IMR-90 (cell line): ENCODE measurements around the gene PABPN1. TPM values are rescaled to one million over a fixed set of nuclear protein-coding genes. Genes with fewer than 3 reads are reported as not detected.

Source experiments
- ATAC-seq: fragments of 200-7000 bp; cut with Tn5 transposase; 2 replicates; pipeline ENCODE4 v1.9.1; 2020; ENCODE audit warnings: low read depth, mild to moderate bottlenecking, moderate library complexity
- BruUV-seq: library from RNA; stranded (reverse); fragments of 400-500 nt; replicated peaks from 2 replicates; lab custom pipeline; 2021; lab: Mats Ljungman, UMichigan
- CTCF ChIA-PET: fragments of 300-600 bp; formaldehyde crosslinking; extraction: SDS; loops from one replicate; lab custom pipeline; 2021; ENCODE audit warnings: antibody characterized with exemption; lab: Yijun Ruan, JAX
- POLR2A ChIA-PET: fragments of 300-600 bp; sonication (Branson Sonifier 250); formaldehyde crosslinking; loops from one replicate; lab custom pipeline; 2022; ENCODE audit warnings: antibody characterized with exemption; ENCODE audit not compliant: unreplicated experiment; lab: Charles Lee
- DNase-seq: peaks from one replicate; pipeline ENCODE4 v3.0.0; 2013
- H2AFZ ChIP-seq: replicated peaks from 2 replicates; pipeline ENCODE3; 2013; ENCODE audit warnings: low read length, mild to moderate bottlenecking; ENCODE audit not compliant: poor library complexity
- H2AK5ac ChIP-seq: 2 replicates; pipeline ENCODE4 v1.6.1; 2013; ENCODE audit warnings: low read depth, low read length, inconsistent platforms
- H2AK9ac ChIP-seq: replicated peaks from 2 replicates; pipeline ENCODE3; 2013; ENCODE audit warnings: mild to moderate bottlenecking, low read depth, low read length, moderate library complexity; ENCODE audit not compliant: poor library complexity
- H2BK120ac ChIP-seq: 2 replicates; pipeline ENCODE4 v1.6.1; 2013; ENCODE audit warnings: low read depth, low read length, inconsistent platforms
- H2BK15ac ChIP-seq: 3 replicates; pipeline ENCODE4 v1.6.1; 2013; ENCODE audit warnings: low read depth, low read length, inconsistent platforms
- H2BK20ac ChIP-seq: 2 replicates; pipeline ENCODE4 v1.6.1; 2013; ENCODE audit warnings: low read depth, mild to moderate bottlenecking, inconsistent platforms, low read length, moderate library complexity
- H2BK5ac ChIP-seq: 2 replicates; pipeline ENCODE4 v1.6.1; 2013; ENCODE audit warnings: mild to moderate bottlenecking, low read depth, low read length, inconsistent platforms; ENCODE audit not compliant: poor library complexity, severe bottlenecking
- H3K14ac ChIP-seq: replicated peaks from 2 replicates; pipeline ENCODE4 v1.6.1; 2013; ENCODE audit warnings: low read depth, low read length, inconsistent platforms
- H3K18ac ChIP-seq: 2 replicates; pipeline ENCODE4 v1.6.1; 2013; ENCODE audit warnings: low read depth, low read length, control low read depth
- H3K23ac ChIP-seq: 2 replicates; pipeline ENCODE4 v1.6.1; 2013; ENCODE audit warnings: low read depth, low read length, inconsistent platforms
- H3K27ac ChIP-seq: 2 replicates; pipeline ENCODE4 v1.5.1; 2013; ENCODE audit warnings: mild to moderate bottlenecking, control low read depth, low read length; ENCODE audit not compliant: insufficient read depth
- H3K27me3 ChIP-seq: 2 replicates; pipeline ENCODE4 v1.6.1; 2013; ENCODE audit warnings: low read length; ENCODE audit not compliant: control insufficient read depth, insufficient read depth
- H3K36me3 ChIP-seq: 2 replicates; pipeline ENCODE4 v1.6.1; 2013; ENCODE audit warnings: low read length, mixed read lengths; ENCODE audit not compliant: control insufficient read depth, insufficient read depth
- H3K4ac ChIP-seq: 2 replicates; pipeline ENCODE4 v1.6.1; 2013; ENCODE audit warnings: low read depth, low read length, inconsistent platforms
- H3K4me1 ChIP-seq: 2 replicates; pipeline ENCODE4 v1.6.1; 2013; ENCODE audit warnings: low read length, mixed read lengths; ENCODE audit not compliant: control insufficient read depth, insufficient read depth
- H3K4me2 ChIP-seq: 2 replicates; pipeline ENCODE4 v1.6.1; 2013; ENCODE audit warnings: low read depth, mild to moderate bottlenecking, control low read depth, low read length, moderate library complexity
- H3K4me3 ChIP-seq: 2 replicates; pipeline ENCODE4 v1.5.1; 2013; ENCODE audit warnings: low read depth, mild to moderate bottlenecking, control low read depth, low read length, moderate library complexity; ENCODE audit not compliant: insufficient read depth
- H3K56ac ChIP-seq: 2 replicates; pipeline ENCODE4 v1.6.1; 2013; ENCODE audit warnings: low read length, inconsistent platforms; ENCODE audit not compliant: insufficient read depth; ENCODE audit errors: extremely low read depth
- H3K79me1 ChIP-seq, 2 experiments: 2 replicates each; pipeline ENCODE4 v1.6.1; 2013; ENCODE audit warnings: low read length in 2 of 2, inconsistent platforms in 1 of 2, low read depth in 1 of 2
- H3K9ac ChIP-seq: 2 replicates; pipeline ENCODE4 v1.6.1; 2013; ENCODE audit warnings: low read depth, low read length, control low read depth
- H3K9me1 ChIP-seq: 2 replicates; pipeline ENCODE4 v1.6.1; 2013; ENCODE audit warnings: low read length, inconsistent platforms; ENCODE audit not compliant: insufficient read depth
- H3K9me3 ChIP-seq: 2 replicates; pipeline ENCODE4 v1.6.1; 2013; ENCODE audit warnings: low read length; ENCODE audit not compliant: control insufficient read depth, insufficient read depth
- H4K20me1 ChIP-seq: 2 replicates; pipeline ENCODE4 v1.6.1; 2013; ENCODE audit warnings: low read length, inconsistent platforms; ENCODE audit not compliant: insufficient read depth
- H4K5ac ChIP-seq: 2 replicates; pipeline ENCODE4 v1.6.1; 2013; ENCODE audit warnings: mild to moderate bottlenecking, low read depth, low read length, control low read depth
- H4K8ac ChIP-seq, 2 experiments: 2 replicates each; pipeline ENCODE4 v1.6.1; 2013; ENCODE audit warnings: low read depth in 2 of 2, low read length in 2 of 2, control low read depth in 1 of 2, inconsistent platforms in 1 of 2
- H4K91ac ChIP-seq: 2 replicates; pipeline ENCODE4 v1.6.1; 2013; ENCODE audit warnings: low read depth, low read length, inconsistent platforms; ENCODE audit not compliant: insufficient read depth
- BHLHE40 ChIP-seq: fragments of 150-350 bp; IDR thresholded peaks from 2 replicates; pipeline ENCODE4 v1.6.1; 2016; ENCODE audit warnings: mild to moderate bottlenecking, low read depth, low read length
- CEBPB ChIP-seq: IDR thresholded peaks from 2 replicates; pipeline ENCODE4 v1.6.1; 2012; ENCODE audit warnings: low read depth, low read length, improper control_type of control experiment
- CHD1 ChIP-seq: IDR thresholded peaks from 2 replicates; pipeline ENCODE4 v1.6.1; 2012; ENCODE audit warnings: low read depth, low read length, improper control_type of control experiment
- CTCF ChIP-seq: conservative IDR thresholded peaks from 2 replicates; pipeline ENCODE4 v1.5.1; 2012; ENCODE audit warnings: mild to moderate bottlenecking, low read depth, low read length, improper control_type of control experiment
- FOS ChIP-seq: fragments of 150-350 bp; IDR thresholded peaks from 2 replicates; pipeline ENCODE4 v1.6.1; 2016; ENCODE audit warnings: low read depth, low read length
- MAFK ChIP-seq: IDR thresholded peaks from 2 replicates; pipeline ENCODE4 v1.6.1; 2012; ENCODE audit warnings: low read depth, low read length, improper control_type of control experiment
- MAZ ChIP-seq: IDR thresholded peaks from 2 replicates; pipeline ENCODE4 v1.6.1; 2012; ENCODE audit warnings: low read depth, mild to moderate bottlenecking, low read length, improper control_type of control experiment, moderate library complexity, borderline replicate concordance
- MXI1 ChIP-seq: IDR thresholded peaks from 2 replicates; pipeline ENCODE4 v1.6.1; 2012; ENCODE audit warnings: low read depth, mild to moderate bottlenecking, low read length, moderate library complexity, borderline replicate concordance
- NFE2L2 ChIP-seq: fragments of 150-350 bp; IDR thresholded peaks from 2 replicates; pipeline ENCODE4 v1.6.1; 2016; ENCODE audit warnings: low read depth, mild to moderate bottlenecking, low read length
- POLR2A ChIP-seq: IDR thresholded peaks from 2 replicates; pipeline ENCODE4 v1.6.1; 2012; ENCODE audit warnings: mild to moderate bottlenecking, low read depth, low read length
- RAD21 ChIP-seq: IDR thresholded peaks from 2 replicates; pipeline ENCODE4 v1.6.1; 2012; ENCODE audit warnings: low read length, improper control_type of control experiment
- RCOR1 ChIP-seq: IDR thresholded peaks from 2 replicates; pipeline ENCODE4 v1.6.1; 2012; ENCODE audit warnings: mild to moderate bottlenecking, low read length, improper control_type of control experiment; ENCODE audit not compliant: insufficient replicate concordance
- RFX5 ChIP-seq: IDR thresholded peaks from 2 replicates; pipeline ENCODE4 v1.8.0; 2012; ENCODE audit warnings: low read depth, mild to moderate bottlenecking, low read length, moderate library complexity
- SMC3 ChIP-seq: fragments of 150-350 bp; IDR thresholded peaks from 2 replicates; pipeline ENCODE4 v1.6.1; 2016; ENCODE audit warnings: low read depth, mild to moderate bottlenecking, antibody characterized with exemption, low read length, moderate library complexity
- WGBS, 2 experiments: methylation state at CpG; one replicate each; pipeline versions ENCODE4 v1.1.5 to v1.1.7; 2013; ENCODE audit warnings: missing lambda C conversion rate in 2 of 2; ENCODE audit not compliant: insufficient read length in 1 of 2; ENCODE audit errors: extremely low coverage in 2 of 2; 5-methylcytosine and 5-hydroxymethylcytosine counted together
- dilution Hi-C: fragments of 300-500 bp; cut with HindIII; formaldehyde crosslinking; loops from one replicate; pipeline ENCODE4 v1.14.3; 2018; ENCODE audit warnings: low sequenced_read_pairs; ENCODE audit not compliant: unreplicated experiment
- in situ Hi-C: fragments of 300-500 bp; cut with MboI; formaldehyde crosslinking; loops from 3 replicates; pipeline ENCODE4 v1.14.3; 2019; ENCODE audit warnings: low sequenced_read_pairs, inconsistent platforms, mixed read lengths
- intact Hi-C: fragments of 100-400 bp; cut with micrococcal nuclease; formaldehyde crosslinking; loops from 2 replicates; pipeline ENCODE4 v1.10.0; 2022
- polyA plus RNA-seq, 3 experiments: library from polyadenylated mRNA; depleted of rRNA; stranded (reverse); fragments of >200 nt; gene quantifications; 2 replicates each; pipeline ENCODE4 v1.2.3, GENCODE V29; 2012; ENCODE audit warnings: low replicate concordance in 1 of 3
- total RNA-seq: library from RNA; depleted of rRNA; stranded (reverse); fragments of >200 nt; gene quantifications from 2 replicates; pipeline ENCODE4 v1.2.3, GENCODE V29; 2012
- TF ChIP-seq, protein P1 (sequence below): fragments of 150-350 bp; IDR thresholded peaks from 2 replicates; pipeline ENCODE4 v1.6.1; 2016; ENCODE audit warnings: low read depth, mild to moderate bottlenecking, low read length, moderate library complexity, borderline replicate concordance
- TF ChIP-seq, protein P2 (sequence below): fragments of 150-350 bp; IDR thresholded peaks from 2 replicates; pipeline ENCODE4 v1.6.1; 2017; ENCODE audit warnings: mild to moderate bottlenecking, antibody characterized with exemption, low read length, low read depth

Gene PABPN1
- total and polyA plus RNA-seq, 2 of the 4 experiments (the other 2 are of a cell fraction): 104 to 211 TPM

- H3K9me3 ChIP-seq: peaks cover 1% of the 10 kb centered on the region; the same call in 1 of the 2 replicates
- no peak overlapping the region for H3K14ac ChIP-seq
- no peak overlapping the region for H3K23ac ChIP-seq
- H2BK20ac ChIP-seq: no peak overlapping the region
- WGBS, 2 experiments: no CpG with 5 or more reads among the region's 3 CpGs
- no peaks in the 10 kb centered on the region for H3K79me1 ChIP-seq
- no peak overlapping the region for H3K18ac ChIP-seq
- no peak overlapping the region for H2BK15ac ChIP-seq
- POLR2A ChIA-PET: no interaction called here
- H4K5ac ChIP-seq: no peak overlapping the region
- peaks cover 2% of the 10 kb centered on the region; the same call in 1 of the 2 replicates for H3K27me3 ChIP-seq
- no peaks in the 10 kb centered on the region for H4K20me1 ChIP-seq
- no peak overlapping the region for H3K27ac ChIP-seq
- H3K56ac ChIP-seq: no peak overlapping the region
- no peak overlapping the region for H2AK9ac ChIP-seq
- no peak for DNase-seq
- TF ChIP-seq SMC3 (no peak), CEBPB (no peak), MXI1 (no peak), RFX5 (no peak), MAFK (no peak), CTCF (no peak), POLR2A (no peak), CHD1 (no peak), RCOR1 (no peak), BHLHE40 (no peak), RAD21 (no peak), MAZ (no peak), NFE2L2 (no peak), FOS (no peak)
- TF ChIP-seq, protein P1, sequence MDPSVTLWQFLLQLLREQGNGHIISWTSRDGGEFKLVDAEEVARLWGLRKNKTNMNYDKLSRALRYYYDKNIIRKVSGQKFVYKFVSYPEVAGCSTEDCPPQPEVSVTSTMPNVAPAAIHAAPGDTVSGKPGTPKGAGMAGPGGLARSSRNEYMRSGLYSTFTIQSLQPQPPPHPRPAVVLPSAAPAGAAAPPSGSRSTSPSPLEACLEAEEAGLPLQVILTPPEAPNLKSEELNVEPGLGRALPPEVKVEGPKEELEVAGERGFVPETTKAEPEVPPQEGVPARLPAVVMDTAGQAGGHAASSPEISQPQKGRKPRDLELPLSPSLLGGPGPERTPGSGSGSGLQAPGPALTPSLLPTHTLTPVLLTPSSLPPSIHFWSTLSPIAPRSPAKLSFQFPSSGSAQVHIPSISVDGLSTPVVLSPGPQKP: no peak
- TF ChIP-seq, protein P2, sequence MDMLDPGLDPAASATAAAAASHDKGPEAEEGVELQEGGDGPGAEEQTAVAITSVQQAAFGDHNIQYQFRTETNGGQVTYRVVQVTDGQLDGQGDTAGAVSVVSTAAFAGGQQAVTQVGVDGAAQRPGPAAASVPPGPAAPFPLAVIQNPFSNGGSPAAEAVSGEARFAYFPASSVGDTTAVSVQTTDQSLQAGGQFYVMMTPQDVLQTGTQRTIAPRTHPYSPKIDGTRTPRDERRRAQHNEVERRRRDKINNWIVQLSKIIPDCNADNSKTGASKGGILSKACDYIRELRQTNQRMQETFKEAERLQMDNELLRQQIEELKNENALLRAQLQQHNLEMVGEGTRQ: no peak
- CTCF ChIA-PET: no interaction called here
- no peak overlapping the region for H3K4me3 ChIP-seq
- H3K4me1 ChIP-seq: no peaks in the 10 kb centered on the region
- ATAC-seq: no peak
- H3K9me1 ChIP-seq: no peaks in the 10 kb centered on the region
- no peak overlapping the region for H2AK5ac ChIP-seq
- no TSS peak for BruUV-seq
- dilution Hi-C loops: no loop called here
- no peak overlapping the region for H2BK5ac ChIP-seq
- no peak overlapping the region for H3K4me2 ChIP-seq
- intact Hi-C loops: loop anchor here (5.0 kb wide), 1 partner anchor 987 kb away; no protein-coding TSS in a partner anchor
- no peak overlapping the region for H2AFZ ChIP-seq
- H2BK120ac ChIP-seq: no peak overlapping the region
- no peak overlapping the region for H4K91ac ChIP-seq
- no peak overlapping the region for H4K8ac ChIP-seq
- H3K36me3 ChIP-seq: peaks cover 10% of the 10 kb centered on the region
- H3K9ac ChIP-seq: no peak overlapping the region
- in situ Hi-C loops: no loop called here
- no peak overlapping the region for H3K4ac ChIP-seq
Observed at GRCh38 chr14:23344481-23344880, 23.2 kb downstream of the PABPN1 start.
